TTC549 (cell line): ENCODE measurements around the gene ARHGAP30.
"Not testable (repeated sequence)": the region's sequence is repeated elsewhere in the genome, so short reads cannot be mapped to it uniquely, and the experiment has no call there.

ENCODE experiments used
- FAIRE-seq: peaks from 2 replicates; lab custom pipeline; 2012; peaks lifted over from hg19 to GRCh38; lab: Jason Lieb, UNC

Gene ARHGAP30, protein sequence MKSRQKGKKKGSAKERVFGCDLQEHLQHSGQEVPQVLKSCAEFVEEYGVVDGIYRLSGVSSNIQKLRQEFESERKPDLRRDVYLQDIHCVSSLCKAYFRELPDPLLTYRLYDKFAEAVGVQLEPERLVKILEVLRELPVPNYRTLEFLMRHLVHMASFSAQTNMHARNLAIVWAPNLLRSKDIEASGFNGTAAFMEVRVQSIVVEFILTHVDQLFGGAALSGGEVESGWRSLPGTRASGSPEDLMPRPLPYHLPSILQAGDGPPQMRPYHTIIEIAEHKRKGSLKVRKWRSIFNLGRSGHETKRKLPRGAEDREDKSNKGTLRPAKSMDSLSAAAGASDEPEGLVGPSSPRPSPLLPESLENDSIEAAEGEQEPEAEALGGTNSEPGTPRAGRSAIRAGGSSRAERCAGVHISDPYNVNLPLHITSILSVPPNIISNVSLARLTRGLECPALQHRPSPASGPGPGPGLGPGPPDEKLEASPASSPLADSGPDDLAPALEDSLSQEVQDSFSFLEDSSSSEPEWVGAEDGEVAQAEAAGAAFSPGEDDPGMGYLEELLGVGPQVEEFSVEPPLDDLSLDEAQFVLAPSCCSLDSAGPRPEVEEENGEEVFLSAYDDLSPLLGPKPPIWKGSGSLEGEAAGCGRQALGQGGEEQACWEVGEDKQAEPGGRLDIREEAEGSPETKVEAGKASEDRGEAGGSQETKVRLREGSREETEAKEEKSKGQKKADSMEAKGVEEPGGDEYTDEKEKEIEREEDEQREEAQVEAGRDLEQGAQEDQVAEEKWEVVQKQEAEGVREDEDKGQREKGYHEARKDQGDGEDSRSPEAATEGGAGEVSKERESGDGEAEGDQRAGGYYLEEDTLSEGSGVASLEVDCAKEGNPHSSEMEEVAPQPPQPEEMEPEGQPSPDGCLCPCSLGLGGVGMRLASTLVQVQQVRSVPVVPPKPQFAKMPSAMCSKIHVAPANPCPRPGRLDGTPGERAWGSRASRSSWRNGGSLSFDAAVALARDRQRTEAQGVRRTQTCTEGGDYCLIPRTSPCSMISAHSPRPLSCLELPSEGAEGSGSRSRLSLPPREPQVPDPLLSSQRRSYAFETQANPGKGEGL

DNA sequence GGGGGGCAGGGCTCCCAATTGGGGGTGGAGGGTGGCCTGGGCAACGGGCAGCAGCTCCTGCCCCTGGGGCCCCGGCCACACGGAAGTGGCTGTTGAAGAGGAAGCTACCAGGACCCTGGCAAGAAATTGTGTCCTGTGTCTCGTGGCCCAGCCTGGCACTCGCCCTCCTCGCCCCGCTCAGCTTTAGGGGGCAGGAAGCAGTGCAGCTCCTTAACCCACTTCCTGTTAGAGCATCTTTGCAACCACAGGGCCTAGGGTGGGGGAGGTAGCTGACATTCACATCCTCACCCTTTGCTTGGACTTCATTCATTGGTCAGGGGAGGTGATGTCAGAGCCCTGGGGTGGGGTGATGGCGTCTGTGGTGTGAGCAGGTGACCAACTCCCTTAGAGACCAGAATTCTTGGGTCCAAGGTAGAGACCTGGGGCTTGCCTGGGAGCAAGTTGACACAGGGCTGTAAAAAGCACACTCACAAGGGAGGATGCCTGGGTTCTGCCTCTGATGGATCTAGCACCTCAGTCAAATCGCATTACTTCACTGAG, at the start of gene ARHGAP30:
Gene ARHGAP30, minus strand, starts transcription at position 161 of the 540 bp plus-strand sequence. CDS start 267 bp downstream, outside the sequence.
- FAIRE-seq, result no peak

DNA sequence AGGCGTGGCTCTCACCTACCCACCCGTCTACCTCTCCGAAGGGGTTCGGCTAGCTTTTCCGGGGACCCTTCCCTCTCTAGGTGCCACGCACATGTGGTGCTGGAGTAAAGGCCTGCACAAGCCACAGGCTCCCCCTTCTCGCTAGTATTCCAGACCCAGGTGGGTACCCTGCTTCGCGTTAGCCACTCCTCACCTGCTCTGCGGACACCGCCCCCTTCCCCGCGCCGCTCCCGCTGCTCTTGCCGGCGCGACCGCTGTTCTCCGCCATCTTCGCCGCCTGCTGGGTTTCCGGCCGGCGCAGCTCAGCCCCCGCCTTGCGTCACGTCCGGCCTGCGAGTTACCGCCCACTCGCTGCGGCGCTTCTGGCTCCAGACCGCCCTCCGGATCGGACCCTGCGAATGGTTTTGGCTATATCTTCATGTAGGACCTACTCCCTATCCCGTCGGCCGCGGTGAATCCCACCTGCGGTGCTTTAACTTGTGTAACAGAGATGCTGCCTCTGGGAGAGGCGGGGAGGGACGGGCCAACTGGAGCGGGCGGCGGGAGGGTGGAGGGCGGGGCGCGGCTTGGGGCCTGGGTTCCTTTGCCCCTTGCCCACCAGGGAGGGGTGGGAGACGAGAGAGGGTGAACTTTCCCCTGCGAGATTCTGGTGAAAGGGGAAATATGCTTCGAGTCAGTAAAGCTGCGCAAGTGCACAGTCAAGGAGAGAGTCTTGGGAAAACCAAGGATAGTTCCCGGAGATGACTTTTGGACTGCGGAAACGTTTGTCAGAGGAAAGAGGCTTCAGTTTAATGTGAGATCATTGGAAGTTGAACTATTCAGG, 48.3 kb upstream of the ARHGAP30 start, which contains the start of the genes NIT1 and PFDN2:
Gene NIT1, plus strand, starts transcription at position 347 of the 823 bp plus-strand sequence. Its CDS starts 72 bp downstream, at position 419.
Gene PFDN2, minus strand, starts transcription at position 279 of the 823 bp plus-strand sequence. Its CDS starts 11 bp downstream, at position 268.
- FAIRE-seq, result peak; percentile 28

DNA sequence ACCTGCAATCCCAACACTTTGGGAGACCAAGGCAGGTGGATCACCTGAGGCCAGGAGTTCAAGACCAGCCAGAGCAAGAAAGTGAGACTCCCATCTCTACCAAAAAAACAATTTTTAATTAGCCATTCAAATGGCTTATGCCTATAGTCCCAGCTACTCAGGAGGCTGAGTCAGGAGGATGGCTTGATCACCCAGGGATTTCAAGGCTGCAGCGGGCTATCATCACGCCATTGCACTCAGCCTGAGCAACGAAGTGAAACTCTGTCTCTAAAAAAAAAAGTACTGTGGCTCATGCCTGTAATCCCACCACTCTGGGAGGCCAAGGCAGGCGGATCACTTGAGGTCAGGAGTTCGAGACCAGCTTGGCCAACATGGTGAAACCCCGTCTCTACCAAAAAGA, 46.3 kb upstream of the ARHGAP30 start:
- not testable (repeated sequence) for FAIRE-seq

DNA sequence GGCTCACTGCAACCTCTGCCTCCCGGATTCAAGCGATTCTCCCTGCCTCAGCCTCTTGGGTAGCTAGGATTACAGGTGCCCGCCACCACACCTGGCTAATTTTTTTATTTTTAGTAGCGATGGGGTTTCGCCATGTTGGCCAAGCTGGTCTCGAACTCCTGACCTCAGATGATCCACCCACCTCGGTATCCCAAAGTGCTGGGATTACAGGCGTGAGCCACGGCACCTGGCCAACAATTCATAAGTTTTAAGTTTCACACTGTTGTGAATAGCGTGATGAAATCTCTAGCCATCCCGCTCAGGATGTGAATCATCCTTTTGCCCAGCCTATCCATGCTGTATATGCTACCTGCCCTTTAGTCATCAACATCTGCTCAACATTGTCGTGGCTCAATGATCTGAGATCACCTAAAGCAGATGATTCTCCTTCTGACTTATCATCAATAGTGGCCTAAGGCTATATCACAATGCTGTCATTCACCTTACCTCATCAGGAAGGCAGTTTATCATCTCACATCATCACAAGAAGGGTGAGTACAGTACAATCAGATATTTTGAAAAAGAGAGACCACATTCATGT, 45.5 kb upstream of the ARHGAP30 start:
- no peak for FAIRE-seq

DNA sequence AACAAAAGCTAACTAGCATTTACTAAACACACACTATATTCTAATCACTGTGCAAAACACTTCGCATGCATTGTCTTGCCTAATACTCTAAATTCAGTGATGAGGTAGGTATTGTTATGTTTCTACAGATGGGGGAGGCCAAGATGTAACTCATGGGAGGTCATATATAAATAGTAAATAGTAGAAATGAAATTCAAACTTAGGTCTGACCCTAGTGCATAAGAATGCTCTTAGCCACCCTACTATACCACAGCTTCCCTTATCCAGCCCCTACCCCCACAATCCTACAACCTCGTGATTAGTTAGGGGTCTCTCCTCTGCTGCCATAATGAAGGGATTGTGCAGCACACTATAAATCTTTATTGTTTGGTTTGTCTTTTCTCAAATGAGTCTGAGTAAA, 44.9 kb upstream of the ARHGAP30 start:
- no peak for FAIRE-seq

DNA sequence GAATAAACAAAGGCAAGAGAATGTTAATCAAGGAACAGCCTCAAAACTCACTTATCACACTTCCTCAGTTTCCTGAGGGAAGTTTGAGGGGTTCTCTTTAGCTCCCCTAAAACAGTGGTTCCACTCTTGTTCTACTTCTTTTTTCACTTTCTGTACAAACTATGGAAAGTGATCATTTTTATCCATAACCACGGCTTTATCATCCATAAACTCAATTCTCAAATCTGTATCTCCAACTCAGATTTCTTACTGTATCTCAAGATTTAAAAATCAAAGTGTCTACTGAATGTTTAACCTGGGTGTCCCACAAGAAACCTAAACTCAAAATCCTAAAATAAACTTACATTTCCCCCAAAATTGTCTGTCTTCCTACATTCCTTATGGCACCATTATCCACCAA, 44.2 kb upstream of the ARHGAP30 start:
- FAIRE-seq, result no peak

DNA sequence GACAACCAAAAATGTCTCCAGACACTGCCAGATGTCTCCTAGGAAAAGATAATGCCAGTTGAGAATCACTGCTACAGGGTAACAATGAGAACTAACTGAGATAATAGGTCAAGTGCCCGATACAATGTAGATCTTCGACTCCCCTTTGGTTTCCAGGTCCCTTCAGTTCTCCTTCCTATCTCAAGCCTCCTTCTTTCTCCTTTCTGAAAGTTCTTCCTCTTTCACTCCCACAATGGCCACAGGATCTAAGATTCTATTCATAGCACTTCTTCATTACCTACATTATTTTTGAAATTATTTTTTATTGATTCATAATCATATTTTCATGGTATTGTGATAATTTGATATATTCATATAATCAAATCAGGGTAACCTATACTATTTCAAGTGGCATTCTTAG, 41.8 kb upstream of the ARHGAP30 start:
- peak; percentile 9 for FAIRE-seq

DNA sequence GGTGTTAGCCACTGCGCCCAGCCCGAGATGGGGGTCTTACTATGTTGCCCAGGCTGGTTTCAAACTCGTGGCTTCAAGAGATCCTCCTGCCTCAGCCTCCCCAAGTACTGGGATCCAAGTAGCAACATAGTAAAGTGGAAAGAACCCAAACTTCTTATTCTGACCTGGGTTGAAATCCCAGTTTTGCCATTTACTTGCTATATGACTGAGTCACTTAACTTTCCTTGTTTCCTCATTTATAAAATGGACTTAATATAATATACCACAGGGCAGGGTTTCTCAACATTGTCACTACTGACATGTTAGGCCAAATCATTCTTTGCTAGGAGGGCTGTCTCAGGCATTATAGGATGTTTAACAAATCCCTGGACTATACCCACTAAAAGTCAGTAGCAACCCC, 41.4 kb upstream of the ARHGAP30 start:
- no peak for FAIRE-seq

DNA sequence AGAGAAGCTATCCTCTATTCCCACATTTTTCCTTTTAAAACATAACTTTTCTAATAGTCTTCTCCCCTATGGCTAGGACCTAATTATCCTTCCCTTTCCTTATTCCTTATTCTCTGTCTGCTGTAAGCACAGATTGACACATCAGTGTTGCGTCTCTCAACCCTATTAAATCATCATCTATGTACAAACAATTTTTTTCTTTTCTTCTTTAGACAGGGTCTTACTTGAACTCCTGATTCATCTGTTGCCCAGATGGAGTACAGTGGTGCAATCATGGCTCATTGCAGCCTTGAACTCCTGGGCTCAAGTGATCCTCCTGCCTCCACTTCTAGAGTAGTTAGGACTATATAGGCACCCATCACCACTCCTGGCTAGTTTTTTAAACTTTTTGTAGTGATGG, 36.7 kb upstream of the ARHGAP30 start:
- FAIRE-seq, result no peak

DNA sequence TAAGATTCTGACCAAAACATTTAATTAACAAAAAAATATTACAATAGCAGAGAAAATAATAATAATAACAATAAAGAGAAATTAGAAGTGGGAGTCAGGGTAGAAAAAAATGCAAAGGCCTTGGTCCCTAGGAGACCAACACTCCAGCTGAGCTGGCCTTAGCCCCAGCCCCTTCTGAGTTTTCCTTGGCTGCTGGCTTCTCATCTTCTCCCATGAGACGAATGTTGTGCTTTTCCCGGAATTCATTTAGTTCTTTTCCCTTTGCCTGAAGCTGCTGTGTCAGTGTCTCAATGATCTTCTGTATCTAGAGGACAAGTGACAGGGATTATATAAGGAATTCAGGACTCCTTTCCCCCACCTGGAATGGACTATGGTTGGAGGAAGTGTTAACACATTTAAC, 30.9 kb upstream of the ARHGAP30 start:
- no peak for FAIRE-seq

DNA sequence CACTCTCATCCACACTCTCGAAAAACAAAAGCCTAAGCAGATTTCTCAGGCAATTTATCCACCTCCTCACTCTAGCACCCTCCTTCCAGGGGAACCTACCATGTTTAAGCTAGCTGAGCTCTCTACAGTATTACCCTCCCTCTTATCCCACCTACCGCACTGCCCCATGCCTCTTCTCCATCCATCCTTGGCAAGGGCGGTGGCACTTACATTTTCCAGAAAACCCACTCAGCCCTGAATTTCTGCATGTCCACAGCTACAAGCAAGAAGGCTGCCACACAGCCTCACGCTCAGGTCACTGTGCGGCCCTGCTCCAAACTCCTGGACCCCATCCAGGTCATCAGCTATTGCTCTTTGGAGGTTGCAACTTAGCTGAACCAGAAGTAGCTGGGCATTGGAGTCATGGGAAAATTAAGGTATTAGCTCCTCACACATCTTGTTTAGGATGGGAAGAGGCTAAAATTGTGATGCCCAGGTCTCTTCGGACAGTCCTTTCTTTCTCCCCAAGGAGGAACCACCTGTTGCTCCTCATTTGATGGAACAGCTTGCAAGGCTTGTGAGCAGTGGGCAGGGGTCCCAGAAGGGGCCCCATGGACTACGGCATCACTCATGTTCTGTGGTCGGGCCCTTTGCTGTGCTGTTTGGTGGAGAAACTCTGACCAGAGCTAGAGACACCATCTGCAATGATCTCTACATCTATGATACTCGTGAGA, 29.6 kb upstream of the ARHGAP30 start:
- no peak for FAIRE-seq

DNA sequence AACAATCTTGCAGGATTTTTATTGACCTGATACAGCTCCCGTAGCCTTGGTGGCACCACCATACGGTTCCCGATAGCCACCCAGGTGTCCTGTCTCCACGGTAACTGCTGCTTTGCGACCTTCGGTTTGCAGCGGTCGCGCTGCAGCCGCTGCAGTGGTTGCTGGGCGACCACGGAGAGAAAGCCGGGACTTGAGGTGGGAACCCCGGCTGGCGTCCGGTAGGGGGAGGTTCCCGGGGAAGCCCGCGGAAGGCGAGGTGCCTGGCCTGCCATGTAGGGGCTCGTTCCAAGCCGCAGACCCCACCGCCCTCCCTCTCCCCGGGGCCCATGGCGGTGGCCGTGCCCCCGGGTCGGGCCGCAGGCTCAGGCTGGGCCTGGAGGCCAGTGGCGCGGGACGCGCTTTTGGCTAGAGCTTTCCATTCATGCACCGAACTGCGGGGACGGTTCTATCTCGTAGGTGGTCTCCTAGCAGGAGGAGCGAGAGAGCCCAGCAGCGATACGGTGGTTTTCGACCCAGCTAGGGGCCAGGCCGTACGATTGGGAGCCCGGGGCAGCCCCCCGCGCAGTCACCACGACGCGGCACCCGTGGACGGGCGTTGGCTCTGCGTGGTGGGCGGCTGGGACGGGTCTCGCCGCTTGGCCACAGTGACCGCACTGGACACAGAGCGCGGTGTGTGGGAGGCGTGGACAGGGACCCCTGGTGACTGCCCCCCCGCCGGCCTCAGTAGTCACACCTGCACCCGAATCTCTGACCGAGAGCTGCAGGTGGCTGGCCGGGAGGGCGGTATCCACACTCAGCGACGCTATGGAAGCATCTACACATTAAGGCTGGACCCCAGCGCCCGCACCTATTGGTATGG, 28.7 kb upstream of the ARHGAP30 start, which contains the start of gene KLHDC9:
Gene KLHDC9, plus strand, starts transcription at position 152 of the 859 bp plus-strand sequence. Its CDS starts 175 bp downstream, at position 327.
- FAIRE-seq, result no peak

DNA sequence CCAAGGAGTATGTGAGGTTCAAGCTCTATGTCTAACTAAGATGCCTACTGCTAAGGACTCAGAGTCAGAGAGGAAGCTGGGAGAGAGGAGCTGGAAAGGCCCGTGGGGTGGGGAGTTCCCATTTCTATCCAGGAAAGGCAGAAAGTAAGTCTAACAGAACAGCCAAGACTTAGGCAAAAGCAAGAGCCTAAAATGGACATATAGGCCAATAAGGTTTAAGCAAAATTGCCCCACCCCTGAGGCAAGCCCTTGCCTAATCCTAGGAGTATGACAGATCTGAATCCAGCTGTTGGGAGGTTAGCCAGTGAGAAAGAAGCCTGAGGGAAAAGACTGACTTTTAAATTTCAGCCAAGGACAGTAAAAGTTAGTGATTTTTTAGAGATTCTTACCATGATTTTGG, 26.8 kb upstream of the ARHGAP30 start:
- FAIRE-seq, result no peak

DNA sequence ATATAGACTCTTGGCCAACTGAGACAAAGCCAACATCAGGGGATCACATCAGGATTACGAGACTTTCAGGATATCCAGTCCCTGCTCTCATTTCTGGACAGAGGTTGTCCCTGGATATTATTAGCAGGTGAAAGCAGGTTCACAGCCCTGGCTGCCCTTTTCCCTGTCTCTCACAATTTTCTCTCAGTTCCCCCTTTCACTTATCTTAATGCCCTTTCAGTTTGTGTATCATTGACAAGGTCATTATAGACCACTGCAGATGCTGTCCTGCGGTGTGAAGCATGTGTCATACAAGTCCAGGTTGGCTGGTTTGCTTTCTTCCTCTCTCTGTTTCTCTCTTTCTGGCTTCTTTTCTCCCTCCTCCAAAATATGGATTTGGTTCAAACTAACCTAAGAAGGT, 26.3 kb upstream of the ARHGAP30 start:
- no peak for FAIRE-seq

DNA sequence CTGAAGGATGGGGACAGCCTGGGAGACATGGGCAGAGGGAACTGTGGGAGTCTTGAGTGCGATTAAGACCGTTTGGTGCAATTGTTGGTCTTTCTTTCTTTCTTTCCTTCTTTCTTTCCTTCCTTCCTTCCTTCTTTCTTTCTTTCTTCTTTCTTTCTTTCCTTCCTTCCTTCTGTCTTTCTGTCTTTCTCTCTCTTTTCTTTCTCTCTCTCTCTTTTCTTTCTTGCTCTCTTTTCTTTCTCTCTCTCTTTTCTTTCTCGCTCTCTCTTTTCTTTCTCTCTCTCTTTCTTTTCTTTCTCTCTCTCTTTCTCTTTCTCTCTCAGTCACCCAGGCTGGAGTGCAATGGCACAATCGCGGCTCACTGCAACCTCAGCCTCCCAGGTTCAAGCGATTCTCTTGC, 25.5 kb upstream of the ARHGAP30 start:
- FAIRE-seq, result no peak

DNA sequence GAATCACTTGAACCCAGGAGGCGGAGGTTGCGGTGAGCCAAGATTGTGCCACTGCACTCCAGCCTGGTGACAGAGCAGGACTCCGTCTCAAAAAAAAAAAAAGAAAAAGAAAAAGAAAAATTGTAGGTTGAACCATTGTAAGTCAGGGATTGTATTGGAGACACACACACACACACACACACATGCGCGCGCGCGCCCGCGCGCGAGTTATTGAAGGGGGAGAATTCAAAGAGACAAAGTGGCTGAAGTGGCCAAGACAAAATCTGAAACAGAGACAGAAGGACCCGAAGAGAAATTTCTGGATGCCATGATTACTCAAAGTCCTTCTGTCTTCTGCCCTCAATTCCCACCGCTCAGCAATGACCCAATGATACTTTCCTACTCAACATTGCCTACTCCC, 24.8 kb upstream of the ARHGAP30 start:
- FAIRE-seq, result no peak

DNA sequence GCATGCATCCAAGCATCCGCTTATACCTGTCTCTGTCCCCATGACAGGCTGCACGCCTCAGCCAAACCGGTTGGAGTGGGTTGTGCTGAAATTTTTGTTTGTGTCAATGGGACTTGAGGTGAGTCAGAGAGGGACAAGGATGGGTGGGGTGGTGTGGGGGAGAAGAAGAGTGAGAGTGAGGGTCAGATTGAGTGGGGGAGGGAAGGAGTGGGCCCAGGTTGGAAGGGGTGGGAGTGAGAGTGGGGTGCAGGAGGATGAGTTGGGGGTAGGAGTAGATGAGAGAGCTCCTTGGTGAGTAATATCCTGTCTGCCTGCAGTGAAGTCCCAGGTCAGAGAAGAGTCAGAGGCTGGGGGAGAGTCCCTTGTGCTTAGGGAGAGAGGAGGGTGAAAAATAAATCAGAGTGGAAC, 22.9 kb upstream of the ARHGAP30 start:
- no peak for FAIRE-seq

DNA sequence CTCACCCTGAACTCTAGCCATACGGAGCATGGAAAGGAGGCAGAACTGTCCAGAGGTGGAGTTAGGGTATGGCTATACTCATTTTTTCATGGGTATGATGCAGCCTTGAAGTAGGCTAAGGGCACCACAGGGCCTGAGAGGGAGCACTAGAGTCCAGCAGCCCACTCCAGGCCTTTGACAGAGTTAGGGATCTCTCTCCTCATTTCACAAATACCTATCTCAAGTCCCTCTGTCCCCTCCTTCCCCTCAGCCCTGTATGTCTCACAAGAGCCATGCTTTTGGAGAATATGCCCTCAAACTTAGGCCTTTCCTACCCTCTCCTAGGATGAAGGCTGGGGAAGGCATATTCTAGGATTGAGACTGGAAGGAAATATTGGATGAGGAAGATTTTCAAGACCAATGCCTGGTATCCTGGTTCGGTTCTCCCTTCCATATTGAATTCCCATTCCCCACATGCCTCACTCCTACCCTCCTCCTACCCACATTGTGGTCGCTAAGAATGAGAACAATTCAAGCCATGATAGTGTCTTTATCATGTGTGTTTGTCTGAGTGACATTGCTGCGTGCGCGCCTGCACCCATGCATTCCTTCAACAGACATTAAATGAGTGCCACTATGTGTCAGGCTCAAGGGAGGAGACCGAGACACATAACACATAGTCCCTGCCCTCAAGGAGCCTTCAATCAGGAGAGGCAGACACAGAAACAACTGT, 22.3 kb upstream of the ARHGAP30 start:
- no peak for FAIRE-seq

DNA sequence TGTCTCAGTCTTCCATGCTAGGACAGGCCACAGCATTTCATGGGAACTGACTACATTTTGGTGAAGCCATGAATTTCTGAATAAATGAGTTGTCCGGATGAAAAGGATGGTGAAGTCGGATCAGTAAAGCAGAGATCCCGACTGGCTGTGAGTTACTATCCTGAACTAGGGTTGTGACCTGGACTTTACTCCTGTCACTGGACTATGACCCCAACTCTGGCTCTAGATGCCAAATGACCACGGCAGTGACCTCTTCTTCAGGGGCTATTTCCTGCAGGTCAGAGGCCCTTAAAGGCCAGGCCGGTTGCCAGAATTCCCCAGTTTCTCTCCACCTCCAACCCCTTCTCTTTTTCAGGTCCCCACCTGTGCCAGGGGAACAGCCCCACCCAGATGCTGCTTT, 21.4 kb upstream of the ARHGAP30 start:
- FAIRE-seq, result no peak
